CMK (cell line): ENCODE data around the gene ZC3H12A.

Experiments used
- DNase-seq: peaks from one replicate; pipeline ENCODE4 v3.0.0-alpha.2; 2010; ENCODE audit warnings: low read depth

The ZC3H12A gene

DNA sequence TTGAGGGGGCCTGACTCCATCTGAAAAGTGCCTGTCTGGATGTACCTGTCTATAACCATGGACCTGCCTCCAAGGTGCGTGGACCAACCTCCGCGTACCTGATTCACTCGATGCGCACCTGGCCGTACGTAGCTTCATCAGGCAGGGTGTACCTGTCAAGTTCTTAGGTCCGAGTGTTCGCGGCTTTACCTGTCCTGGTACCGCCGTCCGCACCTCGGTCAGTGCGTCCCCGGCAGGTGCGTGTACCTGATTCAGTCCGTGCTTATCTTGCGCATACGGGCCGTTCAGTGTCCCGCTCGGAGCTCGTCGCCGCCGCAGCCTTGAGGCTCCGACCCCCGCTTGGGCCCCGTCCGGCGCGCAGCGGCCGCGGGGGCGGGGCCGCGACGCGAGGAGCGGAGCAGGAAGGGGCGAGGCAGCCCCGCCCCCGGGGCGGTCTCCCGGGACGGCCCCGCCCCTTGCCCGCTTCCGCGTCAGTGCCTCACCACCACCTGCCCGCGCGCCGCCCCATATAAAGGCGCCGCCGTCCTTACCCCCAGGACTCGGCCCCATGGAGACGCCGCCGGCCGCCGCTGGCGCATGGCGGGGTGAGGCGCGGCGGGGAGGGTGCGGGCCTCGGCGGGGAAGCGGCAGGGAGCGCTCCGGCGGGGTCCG lies at the start of gene ZC3H12A:
Gene ZC3H12A, plus strand, starts transcription at position 535 of the 651 bp plus-strand sequence. CDS start 917 bp downstream, outside the sequence.
- DNase-seq, result peak; percentile 85

GRCh38 chr1:37425221-37425620 lies 49.2 kb upstream of the ZC3H12A start:
- DNase-seq, result no peak

- DNase-seq, result no peak
Observed at GRCh38 chr1:37429029-37429428, 45.4 kb upstream of the ZC3H12A start.

DNA sequence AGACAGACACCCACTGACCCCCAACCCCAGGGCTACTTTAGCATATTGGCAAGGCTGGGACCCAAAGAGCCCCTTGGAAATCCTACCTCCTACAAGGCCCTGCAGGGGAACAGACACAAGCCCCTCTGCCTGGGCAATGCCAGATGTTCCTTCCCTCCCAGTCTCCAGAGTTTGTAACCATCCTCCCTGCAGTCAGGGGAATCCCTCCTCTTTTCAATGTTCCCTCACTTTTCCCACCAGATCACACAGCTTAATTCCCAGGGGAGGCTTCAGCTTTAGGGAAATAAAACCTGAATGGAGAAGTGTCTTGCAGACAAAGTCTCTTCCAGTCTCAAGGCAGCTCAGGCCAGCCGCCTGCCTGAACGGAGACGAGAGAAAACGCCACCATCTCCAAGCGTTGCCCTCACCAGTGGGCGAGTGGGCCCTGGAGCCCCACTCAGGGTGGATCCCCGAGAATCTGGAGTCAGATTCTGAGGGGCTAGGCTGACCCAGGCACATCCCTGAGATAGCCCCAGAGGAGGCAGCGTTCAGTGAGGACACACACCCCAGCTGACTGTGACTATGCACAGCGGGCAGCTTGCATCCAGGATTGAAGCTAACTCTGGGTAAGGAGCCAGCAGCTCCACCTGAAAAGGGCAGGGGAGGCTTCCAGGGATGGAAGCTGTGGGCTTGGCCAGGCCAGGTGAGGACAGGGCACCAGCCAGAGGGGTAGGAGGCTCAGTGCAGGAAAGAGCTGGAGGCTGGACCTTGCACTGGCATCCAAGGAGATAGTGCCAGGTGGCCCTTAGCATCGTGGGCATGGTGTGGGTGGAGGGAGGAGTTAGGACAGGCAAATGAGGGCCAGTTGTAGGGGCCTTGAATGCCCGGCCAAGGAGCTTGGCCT lies 44.0 kb upstream of the ZC3H12A start:
- no peak for DNase-seq

GRCh38 chr1:37432716-37433115 lies 41.7 kb upstream of the ZC3H12A start:
- DNase-seq, result no peak

DNA sequence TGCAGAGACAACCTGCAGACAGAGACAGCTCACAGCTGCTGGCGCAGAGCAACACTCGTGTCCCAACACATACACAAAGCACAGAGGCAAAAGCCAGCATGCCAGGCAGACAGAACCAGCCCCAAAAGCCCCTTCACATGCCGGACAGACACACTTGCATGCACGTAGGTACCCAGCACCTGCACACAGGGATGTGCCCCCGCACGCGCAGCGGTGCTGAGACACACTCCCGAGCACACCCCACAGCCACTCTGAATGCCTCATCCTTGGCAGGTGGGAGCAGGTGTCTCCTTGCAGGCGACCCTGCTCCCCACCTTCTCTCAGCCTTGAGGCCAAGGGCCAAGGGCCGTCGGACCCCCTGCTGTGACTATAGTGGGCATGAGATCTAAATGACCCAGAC lies 41.2 kb upstream of the ZC3H12A start:
- no peak for DNase-seq

- DNase-seq, result no peak
Observed at GRCh38 chr1:37434292-37435225, 39.8 kb upstream of the ZC3H12A start.

- no peak for DNase-seq
Observed at GRCh38 chr1:37437087-37437486, 37.3 kb upstream of the ZC3H12A start.

DNA sequence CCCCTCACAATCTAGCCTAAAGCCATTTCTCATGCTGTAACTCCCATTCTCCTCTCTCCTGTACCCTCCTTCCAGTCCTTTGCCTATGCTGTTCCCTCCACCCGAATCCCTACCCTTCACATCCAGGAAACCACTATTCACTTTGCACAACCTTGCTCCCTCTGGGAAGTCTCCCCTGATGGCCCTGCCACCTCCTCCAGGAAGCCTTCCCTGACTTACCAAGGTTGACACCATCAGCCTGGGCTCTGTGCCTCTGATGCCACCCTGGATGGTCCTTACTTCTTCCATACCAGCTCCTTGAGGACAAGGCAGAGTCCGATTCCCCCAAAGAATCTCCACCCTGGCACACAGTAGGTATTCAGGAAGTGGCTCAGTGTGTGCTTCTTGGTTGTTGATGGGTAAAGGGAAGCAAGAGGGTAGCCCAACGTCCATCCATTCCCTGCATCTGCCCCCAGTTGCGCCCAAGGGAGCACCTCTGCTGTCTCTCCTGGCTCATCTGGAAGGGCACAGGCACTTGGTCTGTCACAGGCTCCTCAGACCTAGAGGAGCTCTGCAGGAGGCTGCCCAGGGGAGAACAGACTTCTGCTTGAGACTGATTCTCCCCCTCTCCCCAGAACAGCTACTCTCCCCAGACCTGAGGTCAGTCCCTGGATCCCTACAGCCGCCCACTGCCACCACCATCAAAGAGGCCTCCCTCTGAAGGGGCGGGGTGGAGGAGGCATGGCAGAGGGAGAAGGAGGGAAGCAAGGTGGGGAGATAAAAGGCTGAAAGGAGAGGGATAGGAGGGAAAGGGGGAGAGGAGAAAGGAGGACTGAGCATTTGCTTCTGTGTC lies 36.1 kb upstream of the ZC3H12A start:
- no peak for DNase-seq

- no peak for DNase-seq
Observed at GRCh38 chr1:37438869-37439343, 35.5 kb upstream of the ZC3H12A start.

- no peak for DNase-seq
Observed at GRCh38 chr1:37439349-37439995, 34.9 kb upstream of the ZC3H12A start.

DNA sequence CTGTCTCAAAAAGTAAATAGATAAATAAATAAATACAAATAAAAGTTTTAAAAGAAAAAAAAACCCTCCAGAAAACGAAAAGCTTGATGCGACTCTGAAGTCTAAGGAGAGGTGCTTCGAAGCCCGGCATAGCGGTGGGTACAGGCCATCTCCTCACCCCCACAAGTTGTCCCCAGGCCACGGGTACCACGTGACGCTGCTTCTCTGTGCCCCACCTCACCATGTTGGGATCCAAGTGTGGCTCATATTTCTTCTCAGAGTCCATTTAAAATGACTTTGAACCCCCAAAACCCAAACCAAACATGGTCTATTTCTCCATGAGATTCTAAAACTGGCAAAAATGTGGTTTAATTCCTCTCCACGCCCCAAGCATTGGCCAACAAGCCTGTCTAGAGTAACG lies 32.9 kb upstream of the ZC3H12A start:
- DNase-seq, result no peak

DNA sequence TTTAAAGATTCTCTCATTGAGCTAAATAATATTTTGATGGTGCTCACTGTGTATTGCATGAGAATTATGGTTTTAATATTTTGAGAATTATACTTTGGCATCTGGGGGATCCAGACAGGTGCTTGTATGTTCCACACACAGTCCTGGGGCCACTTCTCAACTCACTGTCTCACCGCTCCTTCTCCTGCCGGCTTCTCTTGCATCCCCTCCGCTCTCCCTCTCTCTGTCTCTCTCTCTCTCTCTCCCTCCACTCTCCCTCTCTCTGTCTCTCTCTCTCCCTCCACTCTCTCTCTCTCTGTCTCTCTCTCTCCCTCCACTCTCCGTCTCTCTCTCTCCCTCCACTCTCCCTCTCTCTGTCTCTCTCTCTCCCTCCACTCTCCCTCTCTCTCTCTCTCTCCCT lies 32.2 kb upstream of the ZC3H12A start:
- no peak for DNase-seq

- DNase-seq, result no peak
Observed at GRCh38 chr1:37442644-37443043, 31.7 kb upstream of the ZC3H12A start.

GRCh38 chr1:37446874-37447273 lies 27.5 kb upstream of the ZC3H12A start:
- DNase-seq, result no peak

DNA sequence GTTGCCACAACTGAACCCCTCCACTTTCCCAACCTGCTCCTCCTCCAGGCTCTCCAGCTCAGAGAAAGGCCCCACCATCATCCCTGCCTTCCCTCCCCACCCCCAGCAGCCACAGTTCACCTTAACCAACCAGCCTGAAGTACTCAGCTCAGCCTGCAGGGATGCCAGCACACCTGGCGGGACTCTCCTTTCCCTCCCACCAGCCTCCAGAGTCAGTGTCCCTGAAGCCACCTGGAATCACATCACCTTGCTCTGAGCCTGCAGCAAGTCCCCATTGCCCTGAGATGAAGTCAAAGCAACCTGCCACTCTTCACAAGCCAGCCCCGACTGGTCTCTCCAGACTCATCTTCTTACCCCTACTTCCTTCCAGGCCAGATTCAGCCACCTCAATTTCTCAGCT lies 26.2 kb upstream of the ZC3H12A start:
- DNase-seq, result no peak

DNA sequence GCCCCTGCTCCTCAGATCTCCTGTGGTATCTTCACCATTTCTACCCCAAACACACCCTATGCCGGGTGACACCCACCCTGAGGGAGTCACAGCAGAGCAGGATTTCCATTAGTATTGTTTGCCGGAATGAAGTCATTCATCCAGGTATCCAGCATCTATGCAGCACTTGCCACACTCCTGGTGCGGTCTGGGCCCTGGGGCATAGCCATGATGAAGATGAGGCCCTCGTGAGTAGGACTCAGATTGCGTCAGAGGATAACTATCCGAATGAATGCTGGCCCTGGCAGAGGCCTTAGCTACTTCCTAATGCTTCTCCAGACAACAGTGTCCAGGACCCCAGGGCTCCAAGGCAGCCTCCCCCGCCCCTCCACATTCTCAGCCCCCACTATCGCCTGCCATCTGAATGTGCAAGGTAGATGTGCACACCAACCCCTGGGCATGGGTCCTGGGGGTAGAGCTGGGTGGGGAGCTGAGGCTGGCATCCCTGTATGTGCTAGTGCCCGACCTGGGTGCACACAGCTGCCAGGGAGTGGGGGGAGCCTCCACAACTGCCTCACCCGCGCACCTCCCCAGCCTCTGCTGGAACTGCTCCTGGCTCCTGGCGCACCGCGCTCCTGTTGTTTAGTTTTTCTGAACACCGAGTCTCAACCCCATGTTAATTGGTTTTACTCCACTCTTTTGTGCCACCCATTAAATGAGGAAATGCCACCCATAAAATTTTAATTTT lies 25.5 kb upstream of the ZC3H12A start:
- DNase-seq, result no peak

DNA sequence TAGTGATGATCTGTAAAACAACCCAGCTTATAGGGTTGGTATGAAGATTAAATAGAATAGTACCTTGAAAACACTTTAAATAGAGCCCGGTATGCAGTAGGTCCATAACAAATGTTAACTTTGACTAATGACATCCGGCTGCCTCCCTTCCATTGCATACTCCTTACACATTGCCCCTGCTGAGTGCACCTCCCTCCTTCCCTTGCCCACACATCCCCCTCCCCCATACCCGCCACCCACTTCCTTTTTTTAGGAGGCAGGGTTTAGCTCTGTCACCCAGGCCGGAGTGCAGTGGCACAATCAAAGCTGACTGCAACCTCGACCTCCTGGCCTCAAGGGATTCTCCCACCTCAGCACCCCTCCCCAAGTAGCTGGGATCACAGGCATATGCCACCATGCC lies 24.4 kb upstream of the ZC3H12A start:
- DNase-seq, result peak; percentile 31

GRCh38 chr1:37452416-37452815 lies 22.0 kb upstream of the ZC3H12A start:
- DNase-seq, result no peak

DNA sequence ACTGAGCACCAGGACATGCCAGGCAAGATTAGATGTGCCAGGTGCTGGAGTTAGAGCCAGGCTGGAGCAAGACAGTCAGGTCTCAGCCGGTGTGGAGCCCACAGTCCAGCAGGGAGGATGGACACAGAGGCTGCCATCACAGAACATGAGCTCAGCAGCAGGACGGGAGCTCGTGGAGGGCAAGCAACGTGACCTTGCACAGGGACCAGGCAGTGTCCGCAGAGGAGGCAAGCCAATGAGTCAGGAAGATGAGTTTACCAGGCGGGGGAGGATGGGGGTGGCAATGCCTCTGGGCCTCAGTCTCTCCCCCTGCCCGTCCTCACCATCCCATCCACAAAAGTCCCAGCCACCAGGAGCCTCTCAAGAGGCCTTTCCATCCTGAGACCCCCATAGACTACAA lies 20.7 kb upstream of the ZC3H12A start:
- no peak for DNase-seq
